ENCODE measurements around the gene PNKP. TPM values are rescaled to one million over a fixed set of nuclear protein-coding genes. Genes with fewer than 3 reads are reported as not detected.

PNKP gene
- total RNA-seq, 2 donors from 2014 or later: 53.7 to 137 TPM

DNA sequence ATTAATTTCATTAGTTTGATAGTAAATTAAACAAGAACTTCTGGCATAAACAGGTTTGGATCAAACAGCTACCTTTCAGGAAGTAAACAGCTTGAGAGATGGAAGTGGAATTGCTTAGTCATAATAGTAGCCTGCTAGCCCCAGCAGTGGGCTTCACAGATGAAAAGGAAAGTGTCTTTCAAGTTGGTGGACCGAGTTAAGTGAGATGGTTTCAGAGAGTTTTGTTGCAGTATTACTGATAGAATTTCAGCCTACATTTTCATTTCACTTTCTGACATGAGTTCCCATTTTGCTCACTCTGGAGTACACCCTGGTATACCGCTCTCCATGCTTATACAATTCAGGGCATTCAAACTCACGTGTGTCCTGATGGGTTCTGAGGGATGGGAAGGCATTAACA, 18.4 kb downstream of the PNKP start:
- H3K9ac ChIP-seq (ENCODE audit: low read depth in 2 of 2, low read length in 2 of 2): no peak overlapping the region
- H3K4me3 ChIP-seq: no peak overlapping the region

DNA sequence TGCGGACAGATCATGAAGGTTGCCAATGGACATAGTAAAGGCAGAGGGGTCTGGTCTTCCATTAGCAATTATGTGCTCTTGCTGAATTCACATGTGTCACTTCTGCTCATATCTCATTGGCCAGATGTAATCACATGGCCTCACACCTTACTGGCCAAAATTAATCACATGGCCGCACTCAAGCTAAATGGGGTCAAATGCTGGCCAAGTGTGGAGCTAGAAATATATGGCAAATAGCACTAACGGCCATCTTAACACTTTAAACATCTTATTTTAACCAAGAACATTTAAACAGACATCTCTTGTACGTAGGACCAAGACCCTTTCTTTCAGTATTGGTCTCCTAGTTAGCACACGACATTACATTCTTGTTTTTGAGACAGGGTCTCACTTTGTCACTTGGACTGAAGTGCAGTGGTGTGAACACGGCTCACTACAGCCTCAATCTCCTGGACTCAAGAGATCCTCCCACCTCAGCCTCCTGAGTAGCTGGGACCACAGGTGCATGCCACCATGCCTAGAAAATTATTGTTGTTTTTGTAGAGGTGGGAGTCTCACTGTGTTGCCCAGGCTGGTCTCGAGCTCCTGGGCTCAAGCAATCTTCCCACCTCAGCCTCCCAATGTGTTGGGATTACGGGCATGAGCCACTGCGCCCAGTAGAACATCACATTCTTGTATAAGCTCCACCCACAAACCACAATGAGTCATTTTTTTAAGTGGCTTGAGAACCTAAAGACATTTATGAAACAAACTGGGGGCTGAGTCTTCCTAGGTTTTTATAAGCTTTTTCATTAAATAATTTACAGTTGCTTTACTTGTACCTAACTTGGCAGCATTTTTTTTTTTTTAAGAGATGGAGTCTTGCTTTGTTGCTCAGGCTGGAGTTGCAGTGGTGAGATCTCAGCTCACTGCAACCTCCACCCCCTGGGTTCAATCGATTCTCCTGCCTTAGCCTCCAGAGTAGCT, 19.4 kb downstream of the PNKP start:
- Histone ChIP-seq H3K27ac (no peak overlapping the region), H3K4me1 (peaks cover 7% of the 10 kb centered on the region), H3K36me3 (no peaks in the 10 kb centered on the region), H3K27me3 (no peaks in the 10 kb centered on the region), H3K9me3 (no peaks in the 10 kb centered on the region), H3K9ac (ENCODE audit: low read depth in 2 of 2, low read length in 2 of 2) (no peak overlapping the region), H3K4me3 (no peak overlapping the region)
- no peak for DNase-seq
- TF ChIP-seq, protein P1, sequence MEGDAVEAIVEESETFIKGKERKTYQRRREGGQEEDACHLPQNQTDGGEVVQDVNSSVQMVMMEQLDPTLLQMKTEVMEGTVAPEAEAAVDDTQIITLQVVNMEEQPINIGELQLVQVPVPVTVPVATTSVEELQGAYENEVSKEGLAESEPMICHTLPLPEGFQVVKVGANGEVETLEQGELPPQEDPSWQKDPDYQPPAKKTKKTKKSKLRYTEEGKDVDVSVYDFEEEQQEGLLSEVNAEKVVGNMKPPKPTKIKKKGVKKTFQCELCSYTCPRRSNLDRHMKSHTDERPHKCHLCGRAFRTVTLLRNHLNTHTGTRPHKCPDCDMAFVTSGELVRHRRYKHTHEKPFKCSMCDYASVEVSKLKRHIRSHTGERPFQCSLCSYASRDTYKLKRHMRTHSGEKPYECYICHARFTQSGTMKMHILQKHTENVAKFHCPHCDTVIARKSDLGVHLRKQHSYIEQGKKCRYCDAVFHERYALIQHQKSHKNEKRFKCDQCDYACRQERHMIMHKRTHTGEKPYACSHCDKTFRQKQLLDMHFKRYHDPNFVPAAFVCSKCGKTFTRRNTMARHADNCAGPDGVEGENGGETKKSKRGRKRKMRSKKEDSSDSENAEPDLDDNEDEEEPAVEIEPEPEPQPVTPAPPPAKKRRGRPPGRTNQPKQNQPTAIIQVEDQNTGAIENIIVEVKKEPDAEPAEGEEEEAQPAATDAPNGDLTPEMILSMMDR (IDR thresholded peaks at IDR 0.05): no peak
- intact Hi-C loops (cut with DNase I): no loop called here

More for the DNA sequence above, 18.4 kb downstream of the PNKP start:
- Histone ChIP-seq H3K27me3 (no peaks in the 10 kb centered on the region), H3K27ac (no peak overlapping the region), H3K36me3 (no peaks in the 10 kb centered on the region), H3K9me3 (no peaks in the 10 kb centered on the region), H3K4me1 (peaks cover 7% of the 10 kb centered on the region)
- intact Hi-C loops (cut with DNase I): no loop called here
- TF ChIP-seq, protein P1 (IDR thresholded peaks at IDR 0.05): no peak
- no peak for DNase-seq

DNA sequence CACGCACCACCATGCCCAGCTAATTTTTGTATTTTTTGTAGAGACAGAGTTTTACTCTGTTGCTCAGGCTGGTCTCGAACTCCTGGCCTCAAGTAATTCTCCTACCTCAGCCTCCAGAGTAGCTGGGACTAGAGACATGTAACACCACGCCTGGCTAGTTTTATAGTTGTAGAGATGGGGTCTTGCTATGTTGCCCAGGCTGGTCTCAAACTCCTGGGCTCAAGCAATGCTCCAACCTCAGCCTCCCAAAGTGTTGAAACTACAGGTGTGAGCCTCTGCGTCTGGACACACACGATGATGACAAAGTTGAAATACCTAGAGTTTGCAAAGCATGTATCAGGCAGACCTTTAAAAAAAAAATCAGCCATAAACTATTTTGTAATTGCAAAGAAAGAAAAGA, 21.0 kb downstream of the PNKP start:
- no peak overlapping the region for H3K4me3 ChIP-seq
- H3K36me3 ChIP-seq: no peaks in the 10 kb centered on the region
- intact Hi-C loops (cut with DNase I): no loop called here
- DNase-seq: no peak
- no peak overlapping the region for H3K9ac ChIP-seq (ENCODE audit: low read depth in 2 of 2, low read length in 2 of 2)
- no peak overlapping the region for H3K27ac ChIP-seq
- no peaks in the 10 kb centered on the region for H3K27me3 ChIP-seq
- TF ChIP-seq, protein P1 (IDR thresholded peaks at IDR 0.05): no peak
- H3K9me3 ChIP-seq: no peaks in the 10 kb centered on the region
- no peaks in the 10 kb centered on the region for H3K4me1 ChIP-seq

DNA sequence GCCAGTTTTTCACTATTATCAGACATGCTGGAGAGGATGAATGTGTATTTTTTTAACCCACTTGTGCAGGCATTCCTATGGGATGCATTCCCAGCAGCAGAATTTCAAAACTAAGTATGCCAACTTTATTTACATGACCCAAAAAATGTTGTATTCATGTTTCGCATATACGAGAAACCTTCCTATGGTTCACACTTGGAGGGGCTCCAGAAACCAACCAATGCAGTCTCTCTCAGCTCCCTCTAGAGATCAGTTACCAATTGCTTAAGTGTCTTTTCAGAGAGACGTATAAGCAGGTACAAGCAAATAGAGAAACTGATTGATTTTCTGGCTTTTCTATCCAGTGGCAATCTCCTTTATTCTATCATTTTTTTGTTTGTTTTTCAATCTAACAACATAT, 22.0 kb downstream of the PNKP start:
- Histone ChIP-seq H3K27ac (no peak overlapping the region), H3K9me3 (no peaks in the 10 kb centered on the region), H3K36me3 (no peaks in the 10 kb centered on the region), H3K9ac (ENCODE audit: low read depth in 2 of 2, low read length in 2 of 2) (no peak overlapping the region), H3K4me1 (no peaks in the 10 kb centered on the region), H3K4me3 (no peak overlapping the region), H3K27me3 (no peaks in the 10 kb centered on the region)
- intact Hi-C loops (cut with DNase I): no loop called here
- DNase-seq: no peak
- TF ChIP-seq, protein P1 (IDR thresholded peaks at IDR 0.05): no peak

DNA sequence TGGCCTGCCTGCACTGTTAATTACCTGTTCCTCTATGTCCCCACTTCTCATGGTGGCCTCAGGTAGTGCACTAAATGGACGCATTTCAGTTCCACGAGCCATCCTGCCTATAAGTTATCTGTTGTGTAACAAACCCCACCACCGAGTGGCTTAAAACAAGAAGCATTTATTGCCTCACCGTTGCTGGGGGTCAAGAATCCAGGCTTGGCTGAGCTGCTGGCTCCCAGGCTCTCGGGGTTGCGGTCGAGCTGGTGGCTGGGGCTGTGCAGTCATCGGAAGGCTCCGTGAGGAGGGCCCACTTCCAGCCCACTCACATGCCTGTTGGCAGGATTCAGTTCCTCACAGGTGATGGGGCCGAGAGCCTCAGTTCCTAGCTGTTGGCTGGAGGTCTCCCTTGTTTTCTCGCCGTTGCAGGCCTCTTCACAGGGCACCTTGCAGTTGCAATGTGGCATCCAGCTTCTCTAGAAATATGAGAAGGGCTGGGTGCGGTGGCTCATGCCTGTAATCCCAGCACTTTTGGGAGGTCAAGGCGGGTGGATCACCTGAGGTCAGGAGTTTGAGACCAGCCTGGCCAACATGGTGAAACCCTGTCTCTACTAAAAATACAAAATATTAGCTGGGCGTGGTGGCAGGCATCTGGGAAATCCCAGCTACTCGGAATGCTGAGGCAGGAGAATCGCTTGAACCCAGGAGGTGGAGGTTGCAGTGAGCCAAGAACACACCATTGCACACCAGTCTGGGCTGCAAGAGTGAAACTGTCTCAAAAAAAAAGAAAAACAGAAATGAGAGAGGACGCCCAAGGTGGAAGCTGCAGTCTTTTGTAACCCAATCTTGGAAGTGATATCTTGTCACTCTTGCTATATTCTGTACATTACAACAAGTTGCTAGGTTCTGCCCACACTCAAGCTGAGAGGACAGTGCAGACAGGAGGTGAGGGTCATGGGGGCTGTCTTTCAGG, 23.0 kb downstream of the PNKP start:
- no peaks in the 10 kb centered on the region for H3K9me3 ChIP-seq
- H3K27ac ChIP-seq: no peak overlapping the region
- H3K27me3 ChIP-seq: no peaks in the 10 kb centered on the region
- H3K36me3 ChIP-seq: no peaks in the 10 kb centered on the region
- TF ChIP-seq, protein P1 (IDR thresholded peaks at IDR 0.05): no peak
- no peaks in the 10 kb centered on the region for H3K4me1 ChIP-seq
- no peak overlapping the region for H3K4me3 ChIP-seq
- no peak overlapping the region for H3K9ac ChIP-seq (ENCODE audit: low read depth in 2 of 2, low read length in 2 of 2)
- DNase-seq: no peak
- intact Hi-C loops (cut with DNase I): no loop called here
